Cardiac fibroblast (primary cell): Measurements from ENCODE around the gene ARHGEF38.
A peak's percentile ranks its signal among the peaks of the same experiment; 100 is the strongest.

Experiments
- DNase-seq, 2 donors: peaks; one replicate each; pipeline versions ENCODE4 v3.0.0 to v3.0.0-alpha.2; 2010; ENCODE audit warnings: low read depth in 2 of 2
- H3K4me3 ChIP-seq, 2 donors: replicated peaks in 1 of 2; 1 replicate in 1 of 2; 2 replicates in 1 of 2; pipeline ENCODE4 v1.5.1; 2011; ENCODE audit warnings: low read depth in 2 of 2, low read length in 2 of 2, mild to moderate bottlenecking in 2 of 2, moderate library complexity in 1 of 2
- CTCF ChIP-seq: IDR thresholded peaks from one replicate; pipeline ENCODE4 v1.5.1; 2011; ENCODE audit warnings: low read depth, mild to moderate bottlenecking, low read length, inconsistent platforms

Gene ARHGEF38

GRCh38 chr4:105657117-105657765 lies 104.8 kb downstream of the ARHGEF38 start:
- H3K4me3 ChIP-seq, result no peak overlapping the region
- TF ChIP-seq CTCF, result no peak
- DNase-seq, result no peak

GRCh38 chr4:105659190-105659589 lies 106.8 kb downstream of the ARHGEF38 start:
- H3K4me3 ChIP-seq, result no peak overlapping the region
- no peak for DNase-seq
- no peak for TF ChIP-seq CTCF

GRCh38 chr4:105661028-105661427 lies 108.6 kb downstream of the ARHGEF38 start:
- H3K4me3 ChIP-seq, result no peak overlapping the region
- DNase-seq, result no peak
- TF ChIP-seq CTCF, result no peak

GRCh38 chr4:105662935-105663675 lies 110.7 kb downstream of the ARHGEF38 start:
- DNase-seq, result no peak
- no peak overlapping the region for H3K4me3 ChIP-seq
- TF ChIP-seq CTCF, result no peak

GRCh38 chr4:105666693-105667092 lies 114.3 kb downstream of the ARHGEF38 start:
- TF ChIP-seq CTCF, result peak; percentile 14
- no peak overlapping the region for H3K4me3 ChIP-seq
- peak; percentile 57 to 62 for DNase-seq

- no peak overlapping the region for H3K4me3 ChIP-seq
- TF ChIP-seq CTCF, result no peak
- DNase-seq, result no peak
Measured at GRCh38 chr4:105670684-105671083, 118.3 kb downstream of the ARHGEF38 start.

GRCh38 chr4:105671301-105671700 lies 118.9 kb downstream of the ARHGEF38 start:
- DNase-seq, result no peak
- TF ChIP-seq CTCF, result no peak
- no peak overlapping the region for H3K4me3 ChIP-seq
